Heart left ventricle (tissue), 16 donors: ENCODE results near the gene SAMM50. TPM values are rescaled to one million over a fixed set of nuclear protein-coding genes. Genes with fewer than 3 reads are reported as not detected.
A peak's percentile ranks its signal among the peaks of the same experiment; 100 is the strongest.

Experiments used
- ATAC-seq, 4 donors: fragments of 200-7000 bp; cut with Tn5 transposase; one replicate each; pipeline ENCODE4 v1.9.1; 2020 to 2022; ENCODE audit warnings: moderate library complexity in 4 of 4, mild to moderate bottlenecking in 3 of 4, moderate number of reproducible peaks in 1 of 4
- DNase-seq, 5 donors: peaks; one replicate each; pipeline ENCODE4 v3.0.0-alpha.2; 2020
- H3K27ac ChIP-seq, 12 donors: fragments of 200-600 bp; sonication (generic) in 4 of 12; one replicate each; pipeline versions ENCODE4 v1.5.0 to v1.8.0; 2016 to 2022; ENCODE audit warnings: mild to moderate bottlenecking in 2 of 12
- H3K27me3 ChIP-seq, 9 donors: fragments of 200-600 bp; sonication (generic) in 2 of 9; one replicate each; pipeline versions ENCODE4 v1.5.1 to v1.8.0; 2016 to 2022; ENCODE audit warnings: mild to moderate bottlenecking in 3 of 9
- H3K36me3 ChIP-seq, 9 donors: fragments of 200-600 bp; sonication (generic) in 2 of 9; one replicate each; pipeline versions ENCODE4 v1.5.0 to v1.8.0; 2018 to 2022; ENCODE audit warnings: mild to moderate bottlenecking in 2 of 9
- H3K4me1 ChIP-seq, 12 donors: fragments of 200-600 bp; sonication (generic) in 4 of 12; one replicate each; pipeline versions ENCODE4 v1.5.0 to v1.8.0; 2016 to 2022; ENCODE audit warnings: mild to moderate bottlenecking in 3 of 12
- H3K4me3 ChIP-seq, 12 donors: fragments of 200-600 bp; sonication (generic) in 4 of 12; one replicate each; pipeline versions ENCODE4 v1.5.0 to v1.8.0; 2017 to 2022; ENCODE audit warnings: mild to moderate bottlenecking in 9 of 12, moderate library complexity in 4 of 12
- H3K9me3 ChIP-seq, 12 donors: fragments of 200-600 bp; sonication (generic) in 4 of 12; one replicate each; pipeline versions ENCODE4 v1.5.0 to v1.8.0; 2016 to 2022; ENCODE audit warnings: mild to moderate bottlenecking in 1 of 12
- CTCF ChIP-seq, 12 donors: fragments of 200-600 bp; sonication (generic) in 4 of 12; IDR thresholded peaks; one replicate each; pipeline versions ENCODE4 v1.5.0 to v1.8.0; 2018 to 2022; ENCODE audit warnings: antibody characterized with exemption in 12 of 12, mild to moderate bottlenecking in 5 of 12
- POLR2A ChIP-seq, 2 donors: fragments of 450-650 bp; IDR thresholded peaks; one replicate each; pipeline ENCODE4 v1.6.1; 2017; ENCODE audit warnings: antibody characterized with exemption in 2 of 2, mild to moderate bottlenecking in 2 of 2, moderate library complexity in 2 of 2
- WGBS, 4 donors: extraction: QIAGEN DNeasy Blood & Tissue Kit in 2 of 4; methylation state at CpG; one replicate each; pipeline versions ENCODE4 v1.1.5 to v1.1.7; 2013 to 2018; 5-methylcytosine and 5-hydroxymethylcytosine counted together
- intact Hi-C, 10 donors: fragments of 100-400 bp; cut with DNase I; formaldehyde crosslinking; loops; one replicate each; pipeline versions ENCODE4 v1.11.1 to v1.14.2; 2022
- polyA plus RNA-seq, 2 donors: library from polyadenylated mRNA; stranded (reverse); fragments of 200-250 nt; gene quantifications; one replicate each; pipeline ENCODE4 v1.2.3, GENCODE V29; 2013
- total RNA-seq, 9 donors: library from RNA; depleted of rRNA in 2 of 9; stranded (reverse); fragments of >200 nt in 2 of 9; fragmentation: NEBNext Ultra II Directional in 3 of 9; extraction: Animal tissue kit (Norgen Biotek cat#: 25700) in 3 of 9; gene quantifications; one replicate each; pipeline versions ENCODE4 v1.1.0 to v1.2.4, GENCODE V29; 2016 to 2023
- donor health status: ischemic (EF 13 %, LVEDD 7.1; RV severe dilation, severe dysfunction).
- donor health status: healthy with polysubstance abuse.
- donor health status: DM: no; HTN: yes; CAD: no.
- donor health status: DM: no; HTN: no; CAD: no.
- donor health status: ischemic (EF 25% LVEDD 6.9; RV normal size, moderate dysfunction).
- donor health status: ischemic (EF 25% LVEDD 5.7; RV mildly dilated, moderate dysfunction).
- donor health status: healthy.
- donor health status: DM: yes; HTN: yes; CAD: no.
- donor health status: ischemic (EF 35%, LVEDD 5.7; RV mildly dilated, moderate dysfunction).
- donor health status: nonischemic (EF 11% LVEDD 7.7; RV severe dilation, severe dysfunction).
- donor health status: DM: yes; HTN: yes; CAD: no.
- donor health status: PGD.
- donor health status: ischemic (EF 29% LVEDD 5.4; RV normal size, mild dysfunction).
- donor health status: nonischemic (EF 23%, LVEDD 6.1; RV moderate dilation, normal function).

The SAMM50 gene
- total and polyA plus RNA-seq, 11 donors: 32.5 to 74.8 (median 66.2) TPM

GRCh38 chr22:43991316-43992020, 36.2 kb downstream of the SAMM50 start:
- DNase-seq (no peak), ATAC-seq (no peak)
- Histone ChIP-seq H3K9me3 (no peaks in the 10 kb centered on the region), H3K4me3 (no peak overlapping the region), H3K36me3 (peaks cover 0 to 94% (median 87%) of the 10 kb centered on the region in 9 donors), H3K27ac (no peak overlapping the region), H3K4me1 (peaks cover 0 to 27% (median 9%) of the 10 kb centered on the region in 12 donors), H3K27me3 (no peaks in the 10 kb centered on the region)
- 92 to 98% (median 95%) methylated on average over 11 of the region's 11 CpGs for WGBS, 4 donors
- no peak for TF ChIP-seq CTCF (IDR thresholded peaks at IDR 0.05)
- intact Hi-C loops: loop anchor here in 9 of 10 donors (1.0 to 10.0 kb wide), 10 partner anchors 93 to 635 kb away; no protein-coding TSS in a partner anchor

DNA sequence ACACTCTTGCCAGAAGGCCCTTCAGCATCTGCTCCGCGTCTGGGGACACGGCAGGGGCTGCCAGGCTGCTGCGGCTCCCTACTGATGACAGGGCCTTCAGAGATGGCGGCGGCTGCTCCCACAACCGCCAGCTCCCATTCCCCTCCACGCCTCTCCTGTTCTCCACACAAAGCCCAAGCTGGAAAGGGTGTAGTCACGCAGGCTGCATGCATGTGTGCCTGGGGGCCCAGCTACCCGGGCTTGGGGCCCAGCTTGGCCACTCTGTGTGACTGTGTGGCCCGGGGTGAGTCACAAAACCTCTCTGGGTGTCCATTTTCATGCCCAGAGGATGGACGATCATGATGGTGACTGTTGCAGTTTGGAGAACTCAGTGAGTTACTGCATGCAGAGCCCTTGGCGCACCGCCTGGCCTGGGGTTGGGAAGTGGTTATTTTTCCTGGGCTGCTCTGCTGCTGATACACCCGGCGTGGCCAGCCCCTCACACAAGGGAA, 37.1 kb downstream of the SAMM50 start:
- ATAC-seq: no peak
- 72 to 81% (median 75%) methylated on average over 10 to 16 of the region's 16 CpGs for WGBS, 4 donors
- H3K27me3 ChIP-seq: no peaks in the 10 kb centered on the region
- H3K4me3 ChIP-seq: no peak overlapping the region
- peaks cover 0 to 27% (median 9%) of the 10 kb centered on the region in 12 donors for H3K4me1 ChIP-seq
- H3K36me3 ChIP-seq: peaks cover 0 to 94% (median 87%) of the 10 kb centered on the region in 9 donors
- intact Hi-C loops: loop anchor here in 9 of 10 donors (1.0 to 10.0 kb wide), 10 partner anchors 92 to 634 kb away; no protein-coding TSS in a partner anchor
- no peak for DNase-seq
- TF ChIP-seq POLR2A (IDR thresholded peaks at IDR 0.05): no peak
- TF ChIP-seq CTCF (IDR thresholded peaks at IDR 0.05): no peak
- no peak overlapping the region for H3K27ac ChIP-seq
- H3K9me3 ChIP-seq: no peaks in the 10 kb centered on the region

DNA sequence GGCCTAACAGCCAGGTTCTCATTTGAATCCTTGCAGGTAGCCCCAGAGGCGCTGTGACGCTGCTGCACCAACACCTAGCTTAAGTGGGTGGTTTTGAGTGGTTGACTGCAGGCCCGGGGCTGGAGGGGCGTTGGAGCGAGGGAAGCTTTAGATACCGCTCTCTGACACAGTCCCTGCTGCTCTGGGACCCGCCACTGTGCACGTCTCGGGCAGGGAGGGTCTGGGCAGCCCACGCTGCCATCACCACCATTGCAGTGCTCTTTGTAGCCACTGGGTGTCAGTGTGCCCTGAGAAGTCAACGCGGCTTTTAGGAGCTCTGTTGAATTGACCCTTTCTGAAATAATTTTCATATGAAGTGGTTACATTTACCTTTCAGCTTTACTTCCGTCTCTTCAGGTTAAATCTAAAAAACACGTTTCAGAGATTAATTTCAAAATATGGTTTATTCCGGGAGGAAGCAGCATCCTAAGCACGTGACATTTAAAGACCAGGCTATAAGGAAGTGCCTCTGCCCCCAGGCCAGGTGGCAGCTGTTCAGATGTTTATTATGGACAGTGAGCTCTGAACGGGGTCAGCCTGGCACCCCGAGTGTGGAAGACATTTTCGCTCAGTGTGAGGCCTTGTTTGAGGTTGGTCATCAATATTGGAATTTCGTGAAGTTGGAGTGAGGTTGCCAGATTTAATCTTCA, 38.0 kb downstream of the SAMM50 start:
- peaks cover 0 to 31% (median 9%) of the 10 kb centered on the region in 12 donors for H3K4me1 ChIP-seq
- 29 to 33% (median 31%) methylated on average over 19 to 20 of the region's 20 CpGs for WGBS, 4 donors
- no peaks in the 10 kb centered on the region for H3K27me3 ChIP-seq
- H3K27ac ChIP-seq: peak overlapping the region in 1 of 12 donors; percentile 61
- H3K9me3 ChIP-seq: no peaks in the 10 kb centered on the region
- DNase-seq: peak; percentile 38 to 73 (median 56)
- TF ChIP-seq CTCF (IDR thresholded peaks at IDR 0.05) (peak; percentile 90 to 98 (median 96)), POLR2A (IDR thresholded peaks at IDR 0.05) (no peak)
- intact Hi-C loops: loop anchor here (1.0 to 10.0 kb wide), 11 partner anchors 92 to 634 kb away; no protein-coding TSS in a partner anchor
- H3K4me3 ChIP-seq: no peak overlapping the region
- peaks cover 0 to 94% (median 82%) of the 10 kb centered on the region in 9 donors for H3K36me3 ChIP-seq
- peak in 3 of 4 donors; percentile 62 to 77 (median 70) for ATAC-seq

DNA sequence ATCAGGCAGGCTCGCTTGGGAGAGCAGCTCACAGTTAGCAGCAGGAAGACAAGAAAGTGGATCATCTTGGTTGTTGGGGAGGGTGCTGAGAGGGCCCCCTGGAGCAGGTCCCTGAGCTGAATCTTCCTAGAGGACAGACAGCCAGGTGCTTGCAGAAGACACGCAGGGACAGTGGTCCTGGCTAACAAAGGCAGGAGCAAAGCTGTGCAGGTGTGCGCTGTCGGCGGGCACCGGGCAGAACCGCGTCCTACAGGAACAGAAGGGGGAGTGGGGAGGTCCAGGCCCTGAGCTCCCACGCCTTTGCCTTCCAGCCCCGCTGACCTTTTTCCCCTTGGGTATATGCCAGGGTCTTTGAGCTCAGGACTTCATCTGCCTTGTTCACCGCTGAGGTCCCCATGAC, 38.8 kb downstream of the SAMM50 start:
- 71 to 95% (median 88%) methylated on average over 5 to 11 of the region's 11 CpGs for WGBS, 4 donors
- Histone ChIP-seq H3K27ac (peak overlapping the region in 2 of 12 donors; percentile 8 to 61), H3K36me3 (peaks cover 0 to 94% (median 75%) of the 10 kb centered on the region in 9 donors), H3K27me3 (no peaks in the 10 kb centered on the region), H3K4me3 (no peak overlapping the region), H3K9me3 (no peaks in the 10 kb centered on the region), H3K4me1 (peaks cover 0 to 35% (median 9%) of the 10 kb centered on the region in 12 donors)
- DNase-seq: no peak
- intact Hi-C loops: loop anchor here in 6 of 10 donors (2.0 to 10.0 kb wide), 6 partner anchors 93 to 633 kb away; no protein-coding TSS in a partner anchor
- no peak for ATAC-seq
- TF ChIP-seq POLR2A (IDR thresholded peaks at IDR 0.05): no peak
- no peak for TF ChIP-seq CTCF (IDR thresholded peaks at IDR 0.05)
